ENCODE results near the gene ZNF106.

Gene ZNF106

DNA sequence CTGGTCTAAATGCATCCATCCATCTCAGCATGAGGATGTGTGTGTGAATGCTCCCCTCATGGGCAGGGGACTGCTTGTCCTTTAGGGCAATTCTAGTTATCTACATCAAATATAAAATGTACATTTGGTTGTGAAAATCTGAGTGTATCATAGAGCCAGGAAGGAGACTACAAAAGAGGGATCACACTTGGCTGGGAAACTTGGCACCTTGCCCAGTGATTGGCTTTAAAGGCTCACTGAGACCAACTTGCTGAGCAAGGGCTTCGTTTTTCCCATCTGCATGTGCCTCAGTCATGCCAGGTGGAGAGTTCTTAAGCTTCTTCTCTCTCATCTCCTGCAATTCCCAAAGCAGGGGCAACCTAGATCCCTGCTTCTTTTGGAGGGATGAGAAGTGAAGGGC lies 126.4 kb downstream of the ZNF106 start:
- DNase-seq = no peak

GRCh38 chr15:42363942-42364341 lies 127.0 kb downstream of the ZNF106 start:
- no peak for DNase-seq

DNA sequence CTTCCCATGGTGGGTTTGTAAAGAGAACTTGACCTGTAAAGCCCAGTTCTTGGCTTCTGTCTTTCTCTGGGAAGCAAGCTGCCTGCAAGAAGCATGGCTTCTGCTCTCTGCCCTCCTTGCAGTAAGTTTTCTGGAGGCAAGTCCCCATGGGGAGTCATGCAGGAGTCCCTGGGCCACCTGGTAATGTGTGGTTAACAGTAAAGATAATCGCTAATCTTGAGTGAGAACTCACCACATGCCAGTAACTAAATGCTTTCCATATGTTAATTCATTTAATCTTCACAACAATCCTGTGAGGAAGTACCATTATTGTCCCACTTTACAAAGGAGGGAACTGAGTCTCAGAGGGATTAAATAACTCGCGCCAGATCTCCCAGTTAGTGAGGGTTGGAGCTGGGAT lies 127.5 kb downstream of the ZNF106 start:
- DNase-seq = no peak
